Measurements from ENCODE around the gene CCDC146.

Gene CCDC146

DNA sequence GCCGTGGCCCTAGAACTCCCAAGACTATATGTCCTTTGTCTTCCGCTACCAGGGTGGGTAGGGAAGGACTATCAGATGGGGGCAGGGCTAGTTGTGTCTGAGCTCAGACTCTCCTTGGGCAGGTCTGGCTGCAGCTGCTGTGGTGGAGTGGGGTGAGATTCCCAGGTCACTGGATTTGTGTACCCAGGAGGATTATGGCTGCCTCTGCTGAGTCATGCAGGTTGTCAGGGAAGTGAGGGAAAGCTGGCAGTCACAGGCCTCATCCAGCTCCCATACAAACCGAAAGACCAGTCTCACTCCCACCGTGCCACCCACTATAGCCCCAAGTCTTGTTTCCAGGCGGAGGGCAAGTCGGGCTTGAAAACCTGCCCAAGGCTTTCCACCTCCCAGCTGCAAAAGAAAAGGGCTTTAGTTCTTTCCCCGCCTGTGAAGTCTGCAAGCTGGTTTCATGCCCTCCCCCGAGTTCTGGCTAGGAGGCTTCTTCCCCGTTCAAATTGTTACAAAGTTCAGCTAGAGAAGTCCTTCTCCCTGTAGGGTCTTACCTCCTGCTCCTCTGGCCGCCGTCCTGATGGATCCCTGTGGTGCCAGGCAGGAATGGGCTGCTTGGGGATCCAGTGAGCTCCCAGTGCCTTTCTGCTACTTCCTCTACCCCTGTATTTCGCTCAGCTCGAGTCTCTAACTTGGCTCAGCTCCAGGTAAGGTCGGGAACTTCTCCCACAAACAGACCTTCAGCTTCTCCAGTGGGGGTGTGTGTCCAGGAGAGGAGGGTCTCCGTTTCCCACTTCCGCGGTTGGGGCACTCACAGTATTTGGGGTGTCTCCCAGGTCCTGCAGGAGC lies 184.0 kb downstream of the CCDC146 start:
- peak overlapping the region in 3 of 7 experiments; percentile 27 to 47 (median 42) for H3K4me3 ChIP-seq (ENCODE audit: control insufficient read depth in 1 of 7, extremely low read depth in 1 of 7, insufficient read depth in 4 of 7, low read depth in 2 of 7, low read length in 6 of 7)
- no peaks in the 10 kb centered on the region for H3K27me3 ChIP-seq (replicated peaks in 2 of 5; ENCODE audit: control insufficient read depth in 4 of 5, insufficient read depth in 5 of 5, low read length in 4 of 5)
- H3K9me3 ChIP-seq (ENCODE audit: control extremely low read depth in 1 of 5, control insufficient read depth in 4 of 5, insufficient read depth in 2 of 5, low read depth in 1 of 5, low read length in 4 of 5), result peaks cover 0 to 10% (median 8%) of the 10 kb centered on the region in 5 experiments
- CTCF ChIA-PET, result interaction anchor here (1.7 kb wide), 1 partner anchor 51 kb away, joined by 5 read pairs; no protein-coding TSS in a partner anchor
- DNase-seq, result peak in 2 of 3 donors; percentile 34 to 39
- peaks cover 0 to 14% (median 7%) of the 10 kb centered on the region in 4 experiments for H3K4me1 ChIP-seq (ENCODE audit: control extremely low read depth in 1 of 4, control insufficient read depth in 4 of 4, insufficient read depth in 4 of 4, low read length in 3 of 4)
- POLR2A ChIA-PET, result no interaction called here
- no peak overlapping the region for H3K27ac ChIP-seq (ENCODE audit: insufficient read depth in 1 of 2, low read depth in 1 of 2, low read length in 2 of 2, poor library complexity in 1 of 2, severe bottlenecking in 2 of 2)
- 66% methylated on average over 9 of the region's 17 CpGs for WGBS (ENCODE audit: insufficient coverage)
- H3K36me3 ChIP-seq (ENCODE audit: control insufficient read depth in 4 of 4, insufficient read depth in 4 of 4, low read length in 3 of 4), result peaks cover 0 to 17% (median 8%) of the 10 kb centered on the region in 4 experiments

DNA sequence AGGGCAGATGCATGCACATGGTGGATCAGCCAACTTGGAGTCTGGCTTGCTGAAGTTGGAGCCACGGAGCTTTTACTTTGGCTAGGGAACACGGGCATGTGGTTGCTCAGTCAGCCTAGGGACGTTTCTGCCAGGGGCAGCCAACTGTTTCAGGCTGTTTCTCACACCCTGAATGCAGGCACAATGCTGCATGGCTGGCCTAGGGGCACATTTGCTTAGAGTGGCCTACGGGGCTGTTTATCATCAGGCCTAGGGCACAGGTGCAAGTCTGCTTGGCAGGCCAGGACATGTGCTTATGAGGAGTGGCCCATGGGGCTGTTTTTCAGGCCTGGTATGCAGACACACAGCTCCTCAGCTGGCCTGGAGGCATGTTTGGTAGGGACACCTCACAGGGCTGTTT lies 186.4 kb downstream of the CCDC146 start:
- H3K4me1 ChIP-seq (ENCODE audit: control extremely low read depth in 1 of 4, control insufficient read depth in 4 of 4, insufficient read depth in 4 of 4, low read length in 3 of 4), result peaks cover 0 to 14% (median 7%) of the 10 kb centered on the region in 4 experiments
- 95% methylated on average over 4 of the region's 4 CpGs for WGBS (ENCODE audit: insufficient coverage)
- H3K4me3 ChIP-seq (ENCODE audit: control insufficient read depth in 1 of 7, extremely low read depth in 1 of 7, insufficient read depth in 4 of 7, low read depth in 2 of 7, low read length in 6 of 7), result no peak overlapping the region
- no peak overlapping the region for H3K27ac ChIP-seq (ENCODE audit: insufficient read depth in 1 of 2, low read depth in 1 of 2, low read length in 2 of 2, poor library complexity in 1 of 2, severe bottlenecking in 2 of 2)
- H3K9me3 ChIP-seq (ENCODE audit: control extremely low read depth in 1 of 5, control insufficient read depth in 4 of 5, insufficient read depth in 2 of 5, low read depth in 1 of 5, low read length in 4 of 5), result peaks cover 0 to 10% (median 8%) of the 10 kb centered on the region in 5 experiments
- CTCF ChIA-PET, result interaction anchor here (1.1 to 1.3 kb wide), 2 partner anchors 18 to 62 kb away, joined by 3 read pairs; no protein-coding TSS in a partner anchor
- POLR2A ChIA-PET, result no interaction called here
- peaks cover 5 to 31% (median 19%) of the 10 kb centered on the region in 4 experiments for H3K36me3 ChIP-seq (ENCODE audit: control insufficient read depth in 4 of 4, insufficient read depth in 4 of 4, low read length in 3 of 4)
- H3K27me3 ChIP-seq (replicated peaks in 2 of 5; ENCODE audit: control insufficient read depth in 4 of 5, insufficient read depth in 5 of 5, low read length in 4 of 5), result no peaks in the 10 kb centered on the region
- no peak for DNase-seq

DNA sequence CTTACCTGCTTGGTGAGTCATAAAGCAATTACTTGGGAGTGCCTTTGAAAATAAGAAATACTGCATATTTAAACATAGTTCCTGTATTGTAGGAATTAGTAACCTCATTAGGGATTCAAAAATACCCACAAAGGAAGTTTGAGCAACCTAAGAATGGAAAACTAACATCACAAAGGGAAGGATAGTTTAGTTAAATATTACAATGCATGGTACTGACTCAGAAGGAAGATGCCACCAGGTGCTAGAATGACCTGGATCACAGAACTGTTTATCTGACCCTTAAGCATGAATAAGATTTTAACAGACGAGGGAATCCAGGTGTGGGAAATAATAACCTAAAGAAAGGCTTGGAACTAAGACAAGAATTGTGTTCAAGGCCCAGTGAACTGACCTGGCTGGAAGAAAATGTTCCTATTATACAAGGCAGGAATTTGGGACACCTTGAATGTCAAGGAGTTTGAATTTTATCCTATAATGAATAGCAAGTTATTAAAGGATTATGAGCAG lies 187.4 kb downstream of the CCDC146 start:
- Histone ChIP-seq H3K9me3 (ENCODE audit: control extremely low read depth in 1 of 5, control insufficient read depth in 4 of 5, insufficient read depth in 2 of 5, low read depth in 1 of 5, low read length in 4 of 5) (peaks cover 0 to 8% (median 2%) of the 10 kb centered on the region in 5 experiments), H3K4me3 (ENCODE audit: control insufficient read depth in 1 of 7, extremely low read depth in 1 of 7, insufficient read depth in 4 of 7, low read depth in 2 of 7, low read length in 6 of 7) (no peak overlapping the region), H3K36me3 (ENCODE audit: control insufficient read depth in 4 of 4, insufficient read depth in 4 of 4, low read length in 3 of 4) (peaks cover 7 to 39% (median 23%) of the 10 kb centered on the region in 4 experiments), H3K27me3 (replicated peaks in 2 of 5; ENCODE audit: control insufficient read depth in 4 of 5, insufficient read depth in 5 of 5, low read length in 4 of 5) (no peaks in the 10 kb centered on the region), H3K27ac (ENCODE audit: insufficient read depth in 1 of 2, low read depth in 1 of 2, low read length in 2 of 2, poor library complexity in 1 of 2, severe bottlenecking in 2 of 2) (no peak overlapping the region), H3K4me1 (ENCODE audit: control extremely low read depth in 1 of 4, control insufficient read depth in 4 of 4, insufficient read depth in 4 of 4, low read length in 3 of 4) (peaks cover 0 to 14% (median 7%) of the 10 kb centered on the region in 4 experiments)
- 100% methylated on average over 1 of the region's 1 CpG for WGBS (ENCODE audit: insufficient coverage)
- ChIA-PET CTCF (interaction anchor here (0.6 kb wide), 1 partner anchor 22 kb away, joined by 3 read pairs; no protein-coding TSS in a partner anchor), POLR2A (no interaction called here)
- no peak for DNase-seq

DNA sequence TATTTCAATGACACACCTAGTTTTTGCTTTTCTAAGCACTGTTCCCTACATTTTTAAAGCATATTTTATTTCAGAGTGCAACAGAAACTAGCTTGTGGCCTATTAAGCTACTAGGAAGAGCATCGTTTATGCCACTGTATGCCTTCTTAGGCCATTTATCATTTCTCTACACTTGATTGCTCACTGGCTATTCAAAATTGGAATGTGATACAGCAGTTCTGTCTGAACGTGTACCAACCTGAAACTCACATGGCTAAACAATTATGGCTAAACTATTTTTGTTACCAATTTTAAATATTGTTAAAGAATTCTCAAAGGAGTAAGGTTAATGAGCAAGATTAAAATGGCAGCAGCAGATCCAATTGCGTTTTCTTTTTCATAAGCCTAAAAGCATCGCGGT lies 188.6 kb downstream of the CCDC146 start:
- no peak for DNase-seq
- ChIA-PET POLR2A (no interaction called here), CTCF (no interaction called here)
- H3K4me3 ChIP-seq (ENCODE audit: control insufficient read depth in 1 of 7, extremely low read depth in 1 of 7, insufficient read depth in 4 of 7, low read depth in 2 of 7, low read length in 6 of 7), result no peak overlapping the region
- H3K27ac ChIP-seq (ENCODE audit: insufficient read depth in 1 of 2, low read depth in 1 of 2, low read length in 2 of 2, poor library complexity in 1 of 2, severe bottlenecking in 2 of 2), result no peak overlapping the region
- no peaks in the 10 kb centered on the region for H3K27me3 ChIP-seq (replicated peaks in 2 of 5; ENCODE audit: control insufficient read depth in 4 of 5, insufficient read depth in 5 of 5, low read length in 4 of 5)
- peaks cover 0 to 2% (median 0%) of the 10 kb centered on the region in 5 experiments for H3K9me3 ChIP-seq (ENCODE audit: control extremely low read depth in 1 of 5, control insufficient read depth in 4 of 5, insufficient read depth in 2 of 5, low read depth in 1 of 5, low read length in 4 of 5)
- peaks cover 0 to 15% (median 7%) of the 10 kb centered on the region in 4 experiments for H3K4me1 ChIP-seq (ENCODE audit: control extremely low read depth in 1 of 4, control insufficient read depth in 4 of 4, insufficient read depth in 4 of 4, low read length in 3 of 4)
- WGBS (ENCODE audit: insufficient coverage), result 100% methylated on average over 2 of the region's 5 CpGs
- peaks cover 7 to 47% (median 25%) of the 10 kb centered on the region in 4 experiments for H3K36me3 ChIP-seq (ENCODE audit: control insufficient read depth in 4 of 4, insufficient read depth in 4 of 4, low read length in 3 of 4)

DNA sequence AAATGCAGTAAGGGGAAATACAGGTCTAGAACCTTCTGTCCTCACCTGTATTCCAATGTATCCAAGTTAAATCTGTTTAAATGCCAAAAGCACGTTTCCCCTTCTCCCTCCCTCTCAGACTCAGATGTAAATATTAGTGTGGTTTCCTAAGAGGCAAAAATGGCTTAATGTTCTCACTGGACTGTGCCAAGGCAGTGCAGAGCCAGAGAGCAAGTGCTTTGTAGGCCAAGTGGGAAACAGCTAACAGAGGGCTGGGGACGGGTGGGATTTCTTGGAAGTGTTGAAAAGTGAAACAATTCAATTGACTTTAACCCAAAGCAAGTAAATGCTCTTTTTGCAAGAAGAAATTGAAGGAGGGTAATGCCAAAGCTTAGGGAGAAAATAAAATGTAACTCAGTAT lies 190.7 kb downstream of the CCDC146 start:
- WGBS (ENCODE audit: insufficient coverage), result 100% methylated on average over 1 of the region's 2 CpGs
- no peaks in the 10 kb centered on the region for H3K27me3 ChIP-seq (replicated peaks in 2 of 5; ENCODE audit: control insufficient read depth in 4 of 5, insufficient read depth in 5 of 5, low read length in 4 of 5)
- H3K36me3 ChIP-seq (ENCODE audit: control insufficient read depth in 4 of 4, insufficient read depth in 4 of 4, low read length in 3 of 4), result peaks cover 7 to 47% (median 25%) of the 10 kb centered on the region in 4 experiments
- no peak for DNase-seq
- H3K9me3 ChIP-seq (ENCODE audit: control extremely low read depth in 1 of 5, control insufficient read depth in 4 of 5, insufficient read depth in 2 of 5, low read depth in 1 of 5, low read length in 4 of 5), result peaks cover 0 to 2% (median 0%) of the 10 kb centered on the region in 5 experiments
- ChIA-PET POLR2A (no interaction called here), CTCF (no interaction called here)
- H3K27ac ChIP-seq (ENCODE audit: insufficient read depth in 1 of 2, low read depth in 1 of 2, low read length in 2 of 2, poor library complexity in 1 of 2, severe bottlenecking in 2 of 2), result no peak overlapping the region
- H3K4me3 ChIP-seq (ENCODE audit: control insufficient read depth in 1 of 7, extremely low read depth in 1 of 7, insufficient read depth in 4 of 7, low read depth in 2 of 7, low read length in 6 of 7), result no peak overlapping the region
- peaks cover 0 to 11% (median 3%) of the 10 kb centered on the region in 4 experiments for H3K4me1 ChIP-seq (ENCODE audit: control extremely low read depth in 1 of 4, control insufficient read depth in 4 of 4, insufficient read depth in 4 of 4, low read length in 3 of 4)

DNA sequence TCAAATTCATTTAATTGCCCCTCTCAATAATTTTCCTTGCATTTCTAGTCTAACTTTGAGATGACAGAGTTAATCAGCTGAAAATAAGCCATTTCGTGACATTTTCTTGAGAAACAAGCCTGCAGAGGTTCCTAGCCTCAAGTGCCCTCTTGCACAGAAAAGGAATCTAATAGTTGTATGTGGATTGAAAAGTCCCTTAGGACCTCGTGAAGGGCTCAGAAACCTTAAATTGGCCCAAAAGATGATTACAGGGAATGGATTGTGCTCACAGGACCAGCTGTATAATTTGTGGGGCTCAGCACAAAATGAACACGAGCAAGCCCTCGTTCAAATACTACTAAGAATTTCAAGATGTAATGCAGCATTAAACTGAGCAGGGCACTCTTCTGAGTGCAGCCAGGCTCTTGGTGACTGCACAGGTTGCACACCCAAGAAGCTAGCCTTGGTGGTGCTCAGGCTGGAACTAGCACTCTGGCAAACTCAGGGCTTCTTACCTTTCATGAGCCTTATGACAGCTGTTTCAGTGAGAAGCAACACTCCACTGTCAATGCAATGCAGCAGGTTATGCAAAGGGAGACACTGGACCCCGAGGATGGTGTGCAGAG lies 191.6 kb downstream of the CCDC146 start:
- POLR2A ChIA-PET, result no interaction called here
- Histone ChIP-seq H3K27me3 (replicated peaks in 2 of 5; ENCODE audit: control insufficient read depth in 4 of 5, insufficient read depth in 5 of 5, low read length in 4 of 5) (no peaks in the 10 kb centered on the region), H3K27ac (ENCODE audit: insufficient read depth in 1 of 2, low read depth in 1 of 2, low read length in 2 of 2, poor library complexity in 1 of 2, severe bottlenecking in 2 of 2) (no peak overlapping the region), H3K9me3 (ENCODE audit: control extremely low read depth in 1 of 5, control insufficient read depth in 4 of 5, insufficient read depth in 2 of 5, low read depth in 1 of 5, low read length in 4 of 5) (peaks cover 0 to 1% (median 0%) of the 10 kb centered on the region in 5 experiments), H3K4me1 (ENCODE audit: control extremely low read depth in 1 of 4, control insufficient read depth in 4 of 4, insufficient read depth in 4 of 4, low read length in 3 of 4) (peaks cover 0 to 11% (median 3%) of the 10 kb centered on the region in 4 experiments), H3K36me3 (ENCODE audit: control insufficient read depth in 4 of 4, insufficient read depth in 4 of 4, low read length in 3 of 4) (peaks cover 7 to 43% (median 24%) of the 10 kb centered on the region in 4 experiments), H3K4me3 (ENCODE audit: control insufficient read depth in 1 of 7, extremely low read depth in 1 of 7, insufficient read depth in 4 of 7, low read depth in 2 of 7, low read length in 6 of 7) (no peak overlapping the region)
- DNase-seq, result no peak
- CTCF ChIA-PET, result no interaction called here
- 98% methylated on average over 5 of the region's 5 CpGs for WGBS (ENCODE audit: insufficient coverage)
